Uterus (tissue), 2 donors: ENCODE results near the gene TJP2.

Source experiments
- POLR2A ChIP-seq, 2 donors: fragments of 450-650 bp; IDR thresholded peaks; one replicate each; pipeline ENCODE4 v1.6.1; 2016; ENCODE audit warnings: antibody characterized with exemption in 2 of 2, mild to moderate bottlenecking in 1 of 2, moderate library complexity in 1 of 2
- TF ChIP-seq, protein P1 (sequence below), 4 experiments: fragments of 200-600 bp in 2 of 4; fragments of 450-650 bp in 2 of 4; sonication (generic) in 2 of 4; IDR thresholded peaks; one replicate each; pipeline ENCODE4 v1.5.1; 2016 to 2019; ENCODE audit warnings: antibody characterized with exemption in 4 of 4, mild to moderate bottlenecking in 2 of 4, moderate library complexity in 1 of 4

DNA sequence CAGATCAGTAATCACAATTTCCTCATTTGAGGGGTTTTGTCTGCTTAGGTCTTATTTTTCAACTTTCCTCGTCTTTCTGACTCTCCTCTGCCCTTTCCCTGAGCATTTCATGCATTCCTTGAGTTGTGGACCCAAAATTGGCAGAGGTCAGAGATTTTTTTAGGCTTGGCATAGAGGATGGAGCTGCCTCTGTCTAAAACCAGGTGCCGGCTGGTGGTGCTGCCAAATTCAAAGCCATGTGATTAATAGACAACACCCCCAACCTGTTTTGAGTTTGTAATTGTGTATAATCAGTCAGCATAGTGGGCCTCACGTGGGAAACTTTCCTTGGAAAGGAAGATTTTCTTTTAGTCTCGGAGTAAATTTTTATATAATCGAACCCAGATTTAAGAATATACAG, 39.6 kb downstream of the TJP2 start:
- TF ChIP-seq, protein P1, sequence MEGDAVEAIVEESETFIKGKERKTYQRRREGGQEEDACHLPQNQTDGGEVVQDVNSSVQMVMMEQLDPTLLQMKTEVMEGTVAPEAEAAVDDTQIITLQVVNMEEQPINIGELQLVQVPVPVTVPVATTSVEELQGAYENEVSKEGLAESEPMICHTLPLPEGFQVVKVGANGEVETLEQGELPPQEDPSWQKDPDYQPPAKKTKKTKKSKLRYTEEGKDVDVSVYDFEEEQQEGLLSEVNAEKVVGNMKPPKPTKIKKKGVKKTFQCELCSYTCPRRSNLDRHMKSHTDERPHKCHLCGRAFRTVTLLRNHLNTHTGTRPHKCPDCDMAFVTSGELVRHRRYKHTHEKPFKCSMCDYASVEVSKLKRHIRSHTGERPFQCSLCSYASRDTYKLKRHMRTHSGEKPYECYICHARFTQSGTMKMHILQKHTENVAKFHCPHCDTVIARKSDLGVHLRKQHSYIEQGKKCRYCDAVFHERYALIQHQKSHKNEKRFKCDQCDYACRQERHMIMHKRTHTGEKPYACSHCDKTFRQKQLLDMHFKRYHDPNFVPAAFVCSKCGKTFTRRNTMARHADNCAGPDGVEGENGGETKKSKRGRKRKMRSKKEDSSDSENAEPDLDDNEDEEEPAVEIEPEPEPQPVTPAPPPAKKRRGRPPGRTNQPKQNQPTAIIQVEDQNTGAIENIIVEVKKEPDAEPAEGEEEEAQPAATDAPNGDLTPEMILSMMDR (IDR thresholded peaks at IDR 0.05): no peak
- no peak for TF ChIP-seq POLR2A (IDR thresholded peaks at IDR 0.05)
